ENCODE results near the gene HELZ. TPM values are rescaled to one million over a fixed set of nuclear protein-coding genes. Genes with fewer than 3 reads are reported as not detected.
A peak's percentile ranks its signal among the peaks of the same experiment; 100 is the strongest.

Gene HELZ
- polyA plus RNA-seq, 1 of the 3 experiments (the other 2 are of a cell fraction): 4.3 TPM

DNA sequence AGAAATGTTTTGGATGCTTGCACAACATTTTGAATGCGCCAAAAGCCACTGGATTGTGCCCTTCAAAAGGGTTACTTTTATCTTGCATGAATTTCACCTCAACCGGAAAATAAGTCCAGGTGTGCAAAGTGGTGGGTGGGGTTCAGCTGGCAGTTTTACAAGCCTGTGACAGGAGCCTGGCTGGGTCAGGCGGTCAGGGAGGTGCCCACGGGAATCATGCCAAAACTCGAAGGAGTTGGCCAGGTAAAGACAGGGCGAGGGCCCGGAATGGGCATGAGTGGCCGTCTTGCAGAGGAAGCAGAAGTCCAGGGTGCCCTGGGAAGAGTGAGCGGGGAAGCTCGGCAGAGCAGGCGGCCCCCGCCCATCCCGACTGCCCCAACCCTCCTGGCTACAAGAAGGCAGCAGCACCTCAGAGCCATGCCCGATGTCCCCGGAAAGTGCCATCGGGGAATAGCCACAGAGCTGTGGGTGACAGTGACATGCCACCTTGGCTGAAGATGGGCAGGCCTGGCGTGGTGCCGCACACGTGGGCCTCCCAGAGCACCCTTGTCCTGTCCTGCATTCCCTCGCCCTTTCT is 219.7 kb downstream of the HELZ start:
- ChIA-PET POLR2A (interaction anchor here (0.8 kb wide), 1 partner anchor 50 kb away, joined by 3 read pairs; no protein-coding TSS in a partner anchor), CTCF (interaction anchor here (0.8 to 1.4 kb wide), 5 partner anchors 8 to 332 kb away, joined by 3 to 4 read pairs (median 4); no protein-coding TSS in a partner anchor)
- H3K9ac ChIP-seq: no peak overlapping the region

DNA sequence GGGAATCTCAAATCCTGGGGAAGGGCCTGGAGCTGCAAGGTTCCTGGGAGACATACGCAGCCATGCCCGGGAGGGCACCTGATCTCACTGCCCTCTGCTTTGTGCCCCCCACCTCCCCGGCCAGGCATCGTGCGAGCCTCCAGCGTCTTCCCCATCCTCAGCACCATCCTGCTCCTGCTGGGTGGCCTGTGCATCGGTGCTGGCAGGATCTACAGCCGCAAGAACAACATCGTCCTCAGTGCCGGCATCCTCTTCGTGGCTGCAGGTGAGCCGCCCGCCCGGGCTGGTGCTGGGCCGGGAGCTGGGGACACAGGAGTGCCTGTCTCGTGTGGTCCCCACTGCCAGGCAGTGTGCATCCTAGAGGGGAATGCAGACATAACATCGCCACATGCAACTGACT is 220.3 kb downstream of the HELZ start:
- H3K36me3 ChIP-seq (replicated peaks in 1 of 2; ENCODE audit: control insufficient read depth in 1 of 2, insufficient read depth in 2 of 2, low read length in 1 of 2): no peaks in the 10 kb centered on the region
- WGBS (ENCODE audit: low lambda C conversion rate): 90% methylated on average over 15 of the region's 17 CpGs
- CTCF ChIA-PET: interaction anchor here (0.8 to 1.4 kb wide), 6 partner anchors 8 to 333 kb away, joined by 3 to 4 read pairs (median 4); no protein-coding TSS in a partner anchor
- no peak for TF ChIP-seq RCOR1 (IDR thresholded peaks at IDR 0.05; ENCODE audit: low read length)
- TF ChIP-seq FOSL2 (IDR thresholded peaks at IDR 0.05; ENCODE audit: borderline replicate concordance, low read depth): no peak
- no peak for TF ChIP-seq GATA2 (CRISPR knock-in tag; IDR thresholded peaks at IDR 0.05)
- TF ChIP-seq, protein P1, sequence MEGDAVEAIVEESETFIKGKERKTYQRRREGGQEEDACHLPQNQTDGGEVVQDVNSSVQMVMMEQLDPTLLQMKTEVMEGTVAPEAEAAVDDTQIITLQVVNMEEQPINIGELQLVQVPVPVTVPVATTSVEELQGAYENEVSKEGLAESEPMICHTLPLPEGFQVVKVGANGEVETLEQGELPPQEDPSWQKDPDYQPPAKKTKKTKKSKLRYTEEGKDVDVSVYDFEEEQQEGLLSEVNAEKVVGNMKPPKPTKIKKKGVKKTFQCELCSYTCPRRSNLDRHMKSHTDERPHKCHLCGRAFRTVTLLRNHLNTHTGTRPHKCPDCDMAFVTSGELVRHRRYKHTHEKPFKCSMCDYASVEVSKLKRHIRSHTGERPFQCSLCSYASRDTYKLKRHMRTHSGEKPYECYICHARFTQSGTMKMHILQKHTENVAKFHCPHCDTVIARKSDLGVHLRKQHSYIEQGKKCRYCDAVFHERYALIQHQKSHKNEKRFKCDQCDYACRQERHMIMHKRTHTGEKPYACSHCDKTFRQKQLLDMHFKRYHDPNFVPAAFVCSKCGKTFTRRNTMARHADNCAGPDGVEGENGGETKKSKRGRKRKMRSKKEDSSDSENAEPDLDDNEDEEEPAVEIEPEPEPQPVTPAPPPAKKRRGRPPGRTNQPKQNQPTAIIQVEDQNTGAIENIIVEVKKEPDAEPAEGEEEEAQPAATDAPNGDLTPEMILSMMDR (IDR thresholded peaks at IDR 0.05): no peak
- no peak for TF ChIP-seq TEAD4 (IDR thresholded peaks at IDR 0.05; ENCODE audit: borderline replicate concordance, insufficient read depth)
- TF ChIP-seq MEF2A (IDR thresholded peaks at IDR 0.05; ENCODE audit: borderline replicate concordance, low read depth): no peak
- TF ChIP-seq, protein P2, sequence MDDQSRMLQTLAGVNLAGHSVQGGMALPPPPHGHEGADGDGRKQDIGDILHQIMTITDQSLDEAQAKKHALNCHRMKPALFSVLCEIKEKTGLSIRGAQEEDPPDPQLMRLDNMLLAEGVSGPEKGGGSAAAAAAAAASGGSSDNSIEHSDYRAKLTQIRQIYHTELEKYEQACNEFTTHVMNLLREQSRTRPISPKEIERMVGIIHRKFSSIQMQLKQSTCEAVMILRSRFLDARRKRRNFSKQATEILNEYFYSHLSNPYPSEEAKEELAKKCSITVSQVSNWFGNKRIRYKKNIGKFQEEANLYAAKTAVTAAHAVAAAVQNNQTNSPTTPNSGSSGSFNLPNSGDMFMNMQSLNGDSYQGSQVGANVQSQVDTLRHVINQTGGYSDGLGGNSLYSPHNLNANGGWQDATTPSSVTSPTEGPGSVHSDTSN (IDR thresholded peaks at IDR 0.05): no peak
- TF ChIP-seq, protein P3, sequence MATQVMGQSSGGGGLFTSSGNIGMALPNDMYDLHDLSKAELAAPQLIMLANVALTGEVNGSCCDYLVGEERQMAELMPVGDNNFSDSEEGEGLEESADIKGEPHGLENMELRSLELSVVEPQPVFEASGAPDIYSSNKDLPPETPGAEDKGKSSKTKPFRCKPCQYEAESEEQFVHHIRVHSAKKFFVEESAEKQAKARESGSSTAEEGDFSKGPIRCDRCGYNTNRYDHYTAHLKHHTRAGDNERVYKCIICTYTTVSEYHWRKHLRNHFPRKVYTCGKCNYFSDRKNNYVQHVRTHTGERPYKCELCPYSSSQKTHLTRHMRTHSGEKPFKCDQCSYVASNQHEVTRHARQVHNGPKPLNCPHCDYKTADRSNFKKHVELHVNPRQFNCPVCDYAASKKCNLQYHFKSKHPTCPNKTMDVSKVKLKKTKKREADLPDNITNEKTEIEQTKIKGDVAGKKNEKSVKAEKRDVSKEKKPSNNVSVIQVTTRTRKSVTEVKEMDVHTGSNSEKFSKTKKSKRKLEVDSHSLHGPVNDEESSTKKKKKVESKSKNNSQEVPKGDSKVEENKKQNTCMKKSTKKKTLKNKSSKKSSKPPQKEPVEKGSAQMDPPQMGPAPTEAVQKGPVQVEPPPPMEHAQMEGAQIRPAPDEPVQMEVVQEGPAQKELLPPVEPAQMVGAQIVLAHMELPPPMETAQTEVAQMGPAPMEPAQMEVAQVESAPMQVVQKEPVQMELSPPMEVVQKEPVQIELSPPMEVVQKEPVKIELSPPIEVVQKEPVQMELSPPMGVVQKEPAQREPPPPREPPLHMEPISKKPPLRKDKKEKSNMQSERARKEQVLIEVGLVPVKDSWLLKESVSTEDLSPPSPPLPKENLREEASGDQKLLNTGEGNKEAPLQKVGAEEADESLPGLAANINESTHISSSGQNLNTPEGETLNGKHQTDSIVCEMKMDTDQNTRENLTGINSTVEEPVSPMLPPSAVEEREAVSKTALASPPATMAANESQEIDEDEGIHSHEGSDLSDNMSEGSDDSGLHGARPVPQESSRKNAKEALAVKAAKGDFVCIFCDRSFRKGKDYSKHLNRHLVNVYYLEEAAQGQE (IDR thresholded peaks at IDR 0.05; ENCODE audit: low read depth, low read length): no peak
- TF ChIP-seq, protein P4, sequence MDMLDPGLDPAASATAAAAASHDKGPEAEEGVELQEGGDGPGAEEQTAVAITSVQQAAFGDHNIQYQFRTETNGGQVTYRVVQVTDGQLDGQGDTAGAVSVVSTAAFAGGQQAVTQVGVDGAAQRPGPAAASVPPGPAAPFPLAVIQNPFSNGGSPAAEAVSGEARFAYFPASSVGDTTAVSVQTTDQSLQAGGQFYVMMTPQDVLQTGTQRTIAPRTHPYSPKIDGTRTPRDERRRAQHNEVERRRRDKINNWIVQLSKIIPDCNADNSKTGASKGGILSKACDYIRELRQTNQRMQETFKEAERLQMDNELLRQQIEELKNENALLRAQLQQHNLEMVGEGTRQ (IDR thresholded peaks at IDR 0.05; ENCODE audit: borderline replicate concordance, low read depth, low read length): no peak
- TF ChIP-seq, protein P5, sequence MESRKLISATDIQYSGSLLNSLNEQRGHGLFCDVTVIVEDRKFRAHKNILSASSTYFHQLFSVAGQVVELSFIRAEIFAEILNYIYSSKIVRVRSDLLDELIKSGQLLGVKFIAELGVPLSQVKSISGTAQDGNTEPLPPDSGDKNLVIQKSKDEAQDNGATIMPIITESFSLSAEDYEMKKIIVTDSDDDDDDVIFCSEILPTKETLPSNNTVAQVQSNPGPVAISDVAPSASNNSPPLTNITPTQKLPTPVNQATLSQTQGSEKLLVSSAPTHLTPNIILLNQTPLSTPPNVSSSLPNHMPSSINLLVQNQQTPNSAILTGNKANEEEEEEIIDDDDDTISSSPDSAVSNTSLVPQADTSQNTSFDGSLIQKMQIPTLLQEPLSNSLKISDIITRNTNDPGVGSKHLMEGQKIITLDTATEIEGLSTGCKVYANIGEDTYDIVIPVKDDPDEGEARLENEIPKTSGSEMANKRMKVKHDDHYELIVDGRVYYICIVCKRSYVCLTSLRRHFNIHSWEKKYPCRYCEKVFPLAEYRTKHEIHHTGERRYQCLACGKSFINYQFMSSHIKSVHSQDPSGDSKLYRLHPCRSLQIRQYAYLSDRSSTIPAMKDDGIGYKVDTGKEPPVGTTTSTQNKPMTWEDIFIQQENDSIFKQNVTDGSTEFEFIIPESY (IDR thresholded peaks at IDR 0.05; ENCODE audit: borderline replicate concordance, low read depth): no peak
- TF ChIP-seq RXRA (IDR thresholded peaks at IDR 0.05; ENCODE audit: borderline replicate concordance, low read depth): no peak
- no peak for TF ChIP-seq SMC3 (IDR thresholded peaks at IDR 0.05; ENCODE audit: low read depth, low read length)
- TF ChIP-seq EZH2phosphoT487 (IDR thresholded peaks at IDR 0.05; ENCODE audit: borderline replicate concordance, low read depth): no peak
- TF ChIP-seq NFIC (IDR thresholded peaks at IDR 0.05; ENCODE audit: borderline replicate concordance): no peak
- no peak for TF ChIP-seq FOXM1 (IDR thresholded peaks at IDR 0.05; ENCODE audit: low read depth)

More for the DNA sequence above, 219.7 kb downstream of the HELZ start:
- no peaks in the 10 kb centered on the region for H3K36me3 ChIP-seq (replicated peaks in 1 of 2; ENCODE audit: control insufficient read depth in 1 of 2, insufficient read depth in 2 of 2, low read length in 1 of 2)
- no peaks in the 10 kb centered on the region for H3K79me2 ChIP-seq (ENCODE audit: insufficient read depth)
- H2AFZ ChIP-seq (ENCODE audit: low read depth): no peak overlapping the region
- H4K20me1 ChIP-seq (ENCODE audit: insufficient read depth): no peaks in the 10 kb centered on the region
- H3K4me3 ChIP-seq (ENCODE audit: low read depth in 2 of 2, low read length in 1 of 2): no peak overlapping the region
- DNase-seq: no peak
- H3K27me3 ChIP-seq (ENCODE audit: insufficient read depth): no peaks in the 10 kb centered on the region
- H3K27ac ChIP-seq (ENCODE audit: low read depth in 2 of 2, low read length in 1 of 2): peak overlapping the region in 1 of 2 experiments; percentile 12; a peak in 1 of 4 replicates
- 88% methylated on average over 20 of the region's 20 CpGs for WGBS (ENCODE audit: low lambda C conversion rate)
- no peak overlapping the region for H3K4me2 ChIP-seq
- peaks cover 0 to 25% of the 10 kb centered on the region in 2 experiments; a peak in 1 of 4 replicates for H3K4me1 ChIP-seq (ENCODE audit: control insufficient read depth in 1 of 2, insufficient read depth in 2 of 2, low read depth in 1 of 2, low read length in 1 of 2)
- no peaks in the 10 kb centered on the region for H3K9me3 ChIP-seq
- H3F3A ChIP-seq (replicated peaks; ENCODE audit: insufficient read depth): no peaks in the 10 kb centered on the region
- TF ChIP-seq EZH2phosphoT487 (IDR thresholded peaks at IDR 0.05; ENCODE audit: borderline replicate concordance, low read depth) (no peak), GATA2 (CRISPR knock-in tag; IDR thresholded peaks at IDR 0.05) (no peak)
- H3K9me2 ChIP-seq: no peaks in the 10 kb centered on the region

More for the DNA sequence above, 220.3 kb downstream of the HELZ start:
- Histone ChIP-seq H2AFZ (ENCODE audit: low read depth) (no peak overlapping the region), H3K9me3 (no peaks in the 10 kb centered on the region), H3K9me2 (no peaks in the 10 kb centered on the region), H3K4me1 (ENCODE audit: control insufficient read depth in 1 of 2, insufficient read depth in 2 of 2, low read depth in 1 of 2, low read length in 1 of 2) (peaks cover 0 to 31% of the 10 kb centered on the region in 2 experiments; a peak in 2 of 4 replicates), H3K27ac (ENCODE audit: low read depth in 2 of 2, low read length in 1 of 2) (peak overlapping the region in 1 of 2 experiments; percentile 12; a peak in 1 of 4 replicates), H3K79me2 (ENCODE audit: insufficient read depth) (no peaks in the 10 kb centered on the region), H3K4me2 (no peak overlapping the region), H4K20me1 (ENCODE audit: insufficient read depth) (no peaks in the 10 kb centered on the region), H3K4me3 (ENCODE audit: low read depth in 2 of 2, low read length in 1 of 2) (no peak overlapping the region), H3F3A (replicated peaks; ENCODE audit: insufficient read depth) (no peaks in the 10 kb centered on the region), H3K9ac (no peak overlapping the region), H3K27me3 (ENCODE audit: insufficient read depth) (no peaks in the 10 kb centered on the region)
- DNase-seq: no peak
- POLR2A ChIA-PET: interaction anchor here (0.8 kb wide), 1 partner anchor 50 kb away, joined by 3 read pairs; no protein-coding TSS in a partner anchor
